ENCODE data around the gene ADAMTS12. TPM values are rescaled to one million over a fixed set of nuclear protein-coding genes. Genes with fewer than 3 reads are reported as not detected.
A peak's percentile ranks its signal among the peaks of the same experiment; 100 is the strongest.

Gene ADAMTS12
- total RNA-seq, 1 experiment from 2014 or later, result 9.1 TPM

DNA sequence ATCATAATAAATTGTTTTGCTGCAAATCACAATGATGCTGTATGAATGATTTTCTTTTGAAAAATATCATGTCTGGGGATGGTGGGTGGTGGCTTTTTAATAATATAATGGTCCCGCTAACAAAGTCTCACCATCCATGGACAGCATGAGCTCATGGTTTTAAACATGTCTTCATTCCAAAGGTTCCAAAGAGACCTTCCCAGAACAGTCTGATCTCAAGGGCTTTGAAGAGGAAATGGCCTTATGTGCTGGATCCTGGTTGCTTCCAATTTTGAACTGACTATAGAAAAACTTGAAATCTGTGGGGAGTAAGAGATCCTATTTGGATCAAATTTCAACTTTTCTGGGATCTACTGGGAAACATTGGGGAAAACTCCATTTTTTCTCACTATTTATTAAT, 121.8 kb downstream of the ADAMTS12 start:
- Histone ChIP-seq H3K36me3 (no peaks in the 10 kb centered on the region), H3K27me3 (replicated peaks) (no peaks in the 10 kb centered on the region), H3K9me3 (replicated peaks) (no peaks in the 10 kb centered on the region), H3K4me3 (no peak overlapping the region), H3K4me1 (replicated peaks) (0 out of 2 replicates have a peak, but pooled peaks cover 3% of the 10 kb centered on the region), H3K27ac (no peak overlapping the region)
- DNase-seq (ENCODE audit: low read depth in 1 of 2, low spot score in 2 of 2), result no peak

DNA sequence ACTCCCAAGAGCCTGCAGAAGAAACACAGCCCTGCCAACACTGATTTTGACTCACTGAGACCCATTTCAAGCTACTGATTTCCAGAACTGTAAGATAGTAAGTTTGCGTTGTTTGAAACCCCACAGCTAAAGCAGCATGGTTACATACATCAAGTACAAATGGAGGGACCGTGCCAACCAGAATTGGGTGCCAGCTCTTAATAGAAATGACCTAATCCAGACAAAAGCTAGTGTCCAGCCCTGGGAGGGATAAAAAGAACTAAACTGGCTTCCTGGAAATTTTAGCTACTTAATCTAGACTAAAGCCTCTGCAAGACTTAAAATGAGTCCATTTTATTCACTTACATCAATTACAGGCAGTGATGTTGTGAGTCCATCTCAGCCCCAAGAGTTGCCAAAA, 122.6 kb downstream of the ADAMTS12 start:
- H3K4me3 ChIP-seq, result no peak overlapping the region
- no peaks in the 10 kb centered on the region for H3K36me3 ChIP-seq
- no peak for DNase-seq (ENCODE audit: low read depth in 1 of 2, low spot score in 2 of 2)

DNA sequence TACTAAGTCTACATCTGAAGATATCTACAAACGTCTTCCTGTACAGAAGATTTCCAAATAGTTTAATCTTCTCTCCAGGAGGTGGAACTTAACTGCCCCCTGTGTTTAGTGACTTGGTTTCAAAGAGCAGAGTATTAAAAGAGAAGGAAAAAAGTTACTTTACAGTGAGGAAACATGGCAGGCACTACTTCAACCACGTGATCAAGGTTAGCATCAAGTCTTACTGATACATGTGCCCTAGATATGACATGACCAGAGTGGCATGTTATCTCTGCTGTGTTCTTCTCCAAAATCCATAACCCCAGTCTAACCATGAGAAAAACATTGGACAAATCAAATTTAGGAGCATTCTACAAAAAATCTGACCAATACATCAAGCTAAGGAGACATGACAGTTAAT, 125.8 kb downstream of the ADAMTS12 start:
- no peaks in the 10 kb centered on the region for H3K27me3 ChIP-seq (replicated peaks)
- H3K27ac ChIP-seq, result no peak overlapping the region
- no peaks in the 10 kb centered on the region for H3K36me3 ChIP-seq
- H3K4me1 ChIP-seq (replicated peaks), result peaks cover 18% of the 10 kb centered on the region
- DNase-seq (ENCODE audit: low read depth in 1 of 2, low spot score in 2 of 2), result no peak
- no peak overlapping the region for H3K4me3 ChIP-seq
- H3K9me3 ChIP-seq (replicated peaks), result no peaks in the 10 kb centered on the region

More for the DNA sequence above, 122.6 kb downstream of the ADAMTS12 start:
- Histone ChIP-seq H3K27me3 (replicated peaks) (no peaks in the 10 kb centered on the region), H3K27ac (no peak overlapping the region), H3K4me1 (replicated peaks) (0 out of 2 replicates have a peak, but pooled peaks cover 3% of the 10 kb centered on the region), H3K9me3 (replicated peaks) (no peaks in the 10 kb centered on the region)

DNA sequence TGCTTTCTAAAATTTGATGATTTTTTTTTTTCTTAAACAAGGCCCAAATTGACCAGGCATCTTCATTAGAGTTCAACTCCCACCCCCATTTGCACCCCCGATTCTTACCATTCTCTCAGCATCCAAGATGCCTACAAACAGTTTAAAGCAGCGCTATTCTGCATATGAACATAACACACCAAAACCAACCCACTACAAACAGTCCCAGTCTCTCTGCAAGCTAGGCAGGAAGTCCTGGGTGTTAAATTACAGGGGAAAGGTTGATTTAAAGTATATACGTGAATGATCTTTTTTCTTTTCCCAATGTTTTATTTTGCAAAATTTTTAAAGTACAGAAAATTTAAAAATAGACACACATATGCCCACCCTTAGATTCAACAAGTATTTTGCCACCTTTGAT, 127.0 kb downstream of the ADAMTS12 start:
- Histone ChIP-seq H3K36me3 (no peaks in the 10 kb centered on the region), H3K27ac (no peak overlapping the region), H3K27me3 (replicated peaks) (no peaks in the 10 kb centered on the region), H3K4me1 (replicated peaks) (peaks cover 22% of the 10 kb centered on the region), H3K4me3 (no peak overlapping the region), H3K9me3 (replicated peaks) (no peaks in the 10 kb centered on the region)
- no peak for DNase-seq (ENCODE audit: low read depth in 1 of 2, low spot score in 2 of 2)

DNA sequence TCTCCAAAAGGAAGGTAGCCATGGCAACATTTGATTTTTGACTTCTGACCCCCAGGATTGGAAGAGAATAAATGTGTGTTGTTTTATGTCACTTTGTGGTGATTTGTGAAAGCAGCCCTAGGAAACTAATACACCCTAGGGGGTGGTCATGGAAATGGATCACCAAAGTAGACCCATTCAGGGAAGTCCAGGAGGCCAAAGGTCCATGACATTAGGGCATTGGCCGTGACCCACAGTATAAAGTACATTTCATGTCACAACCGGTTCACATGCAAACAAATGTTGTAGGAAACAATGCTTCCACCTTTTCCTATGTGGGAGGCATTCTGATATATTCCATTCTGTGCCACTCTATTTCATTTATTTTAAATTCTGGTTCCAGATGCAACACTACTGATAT, 128.4 kb downstream of the ADAMTS12 start:
- Histone ChIP-seq H3K36me3 (no peaks in the 10 kb centered on the region), H3K4me3 (no peak overlapping the region), H3K4me1 (replicated peaks) (peaks cover 22% of the 10 kb centered on the region), H3K9me3 (replicated peaks) (no peaks in the 10 kb centered on the region), H3K27me3 (replicated peaks) (no peaks in the 10 kb centered on the region), H3K27ac (no peak overlapping the region)
- DNase-seq (ENCODE audit: low read depth in 1 of 2, low spot score in 2 of 2), result no peak

DNA sequence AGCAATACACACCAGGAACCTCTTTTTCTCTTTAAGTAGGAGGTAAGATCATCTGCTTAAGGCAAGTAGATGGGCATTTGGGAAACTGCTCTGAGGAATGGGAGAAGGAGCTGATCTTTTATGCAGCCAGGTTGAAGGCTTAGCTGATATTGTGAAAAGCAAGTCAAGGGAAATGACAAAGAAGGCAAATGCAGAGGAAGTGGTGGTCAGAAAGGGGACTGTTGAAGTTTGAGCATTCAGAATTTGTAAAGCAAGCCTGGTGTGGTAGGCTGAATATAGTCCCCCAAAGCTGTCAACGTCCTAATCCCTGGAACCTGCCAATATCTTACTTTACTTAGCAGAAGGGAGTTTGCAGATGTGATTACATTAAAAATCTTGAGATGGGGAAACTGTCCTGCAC, 128.9 kb downstream of the ADAMTS12 start:
- Histone ChIP-seq H3K9me3 (replicated peaks) (no peaks in the 10 kb centered on the region), H3K36me3 (no peaks in the 10 kb centered on the region), H3K4me3 (no peak overlapping the region), H3K4me1 (replicated peaks) (peaks cover 22% of the 10 kb centered on the region), H3K27ac (no peak overlapping the region), H3K27me3 (replicated peaks) (no peaks in the 10 kb centered on the region)
- DNase-seq (ENCODE audit: low read depth in 1 of 2, low spot score in 2 of 2), result no peak

DNA sequence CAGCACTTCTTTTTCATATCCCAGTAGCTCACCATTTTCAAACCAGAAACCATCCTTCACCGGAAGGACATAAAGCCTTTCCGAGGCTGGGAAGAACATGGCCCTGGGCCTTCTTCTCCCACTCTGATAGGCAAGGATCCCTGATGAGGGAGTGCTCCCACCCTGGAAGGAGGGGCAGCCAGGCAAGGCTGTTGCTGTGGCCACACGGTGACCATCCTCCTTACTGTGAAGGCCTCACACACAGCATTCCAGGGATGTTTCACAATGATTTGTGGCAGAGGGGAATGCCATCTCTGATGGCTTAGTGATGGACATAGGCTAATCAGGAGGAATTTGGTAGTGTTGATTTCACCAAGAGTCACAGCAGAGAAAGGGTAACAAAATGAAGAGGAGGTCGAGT, 130.7 kb downstream of the ADAMTS12 start:
- Histone ChIP-seq H3K27ac (peak overlapping the region; percentile 49; the same call in 1 of the 2 replicates), H3K36me3 (no peaks in the 10 kb centered on the region)

DNA sequence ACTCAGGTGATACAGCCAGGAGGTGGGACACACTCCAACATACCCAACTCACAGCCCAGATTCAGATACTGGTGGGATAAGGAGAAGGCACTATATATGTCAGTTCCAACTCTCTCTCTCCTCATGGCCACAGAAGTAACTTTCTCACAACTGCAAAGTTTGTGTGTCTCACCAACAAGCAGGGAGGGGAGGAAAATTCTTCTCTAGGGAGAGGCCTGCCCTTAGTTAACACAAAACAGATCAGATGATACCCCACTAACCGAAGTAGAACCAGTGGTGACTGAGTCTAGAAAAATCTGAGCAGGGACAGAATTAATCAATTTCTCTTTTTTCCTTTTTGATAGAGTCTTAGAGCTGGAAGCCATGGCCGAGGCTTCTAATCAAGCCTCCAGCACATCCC, 133.1 kb downstream of the ADAMTS12 start:
- no peak for DNase-seq (ENCODE audit: low read depth in 1 of 2, low spot score in 2 of 2)
- peaks cover 21% of the 10 kb centered on the region for H3K4me1 ChIP-seq (replicated peaks)
- H3K27me3 ChIP-seq (replicated peaks), result no peaks in the 10 kb centered on the region
- H3K9me3 ChIP-seq (replicated peaks), result no peaks in the 10 kb centered on the region
- no peak overlapping the region for H3K4me3 ChIP-seq
- no peaks in the 10 kb centered on the region for H3K36me3 ChIP-seq
- no peak overlapping the region for H3K27ac ChIP-seq

More for the DNA sequence above, 130.7 kb downstream of the ADAMTS12 start:
- Histone ChIP-seq H3K4me3 (no peak overlapping the region), H3K4me1 (replicated peaks) (peaks cover 22% of the 10 kb centered on the region), H3K27me3 (replicated peaks) (no peaks in the 10 kb centered on the region), H3K9me3 (replicated peaks) (no peaks in the 10 kb centered on the region)
- peak; percentile 46 to 49 for DNase-seq (ENCODE audit: low read depth in 1 of 2, low spot score in 2 of 2)

DNA sequence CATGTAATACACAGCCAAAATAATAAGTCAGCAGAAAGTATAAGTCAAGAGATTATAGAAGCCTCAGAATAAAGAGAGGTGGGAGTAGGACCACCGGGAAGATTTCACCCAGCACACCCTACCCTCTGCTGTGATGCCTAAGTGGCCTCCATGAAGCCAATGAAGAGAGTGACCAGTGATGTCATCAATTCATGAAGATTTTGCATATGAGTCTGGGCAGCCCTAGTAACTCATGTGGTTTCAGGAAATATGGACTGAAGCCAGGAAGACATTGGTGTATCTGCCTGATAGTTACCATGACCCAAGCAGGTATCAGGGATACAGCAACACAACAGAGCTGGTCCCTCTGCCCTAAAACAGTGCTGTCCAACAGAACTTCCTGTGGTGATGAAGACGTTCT, 135.3 kb downstream of the ADAMTS12 start:
- Histone ChIP-seq H3K4me3 (no peak overlapping the region), H3K27ac (no peak overlapping the region), H3K27me3 (replicated peaks) (no peaks in the 10 kb centered on the region), H3K4me1 (replicated peaks) (peaks cover 9% of the 10 kb centered on the region), H3K36me3 (no peaks in the 10 kb centered on the region), H3K9me3 (replicated peaks) (no peaks in the 10 kb centered on the region)
- no peak for DNase-seq (ENCODE audit: low read depth in 1 of 2, low spot score in 2 of 2)

DNA sequence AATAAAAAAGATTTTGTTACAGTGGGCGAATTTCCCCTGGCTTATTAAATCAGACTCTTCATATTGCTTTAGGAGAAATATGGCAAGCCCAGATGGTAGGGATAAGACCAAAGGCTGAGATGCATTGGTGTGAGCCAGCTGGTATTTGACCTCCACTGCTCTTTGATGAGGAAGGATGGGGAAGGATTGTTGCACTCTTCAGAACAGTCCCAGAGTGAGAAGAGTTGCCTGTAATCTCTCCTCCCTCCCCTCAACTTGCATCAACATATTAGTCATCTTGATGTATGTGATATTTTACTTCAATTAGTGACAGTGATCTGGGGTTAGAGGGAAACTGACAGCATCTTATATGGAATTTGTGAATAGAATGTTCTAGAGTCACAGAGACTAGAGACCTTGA, 136.6 kb downstream of the ADAMTS12 start:
- H3K27me3 ChIP-seq (replicated peaks), result no peaks in the 10 kb centered on the region

DNA sequence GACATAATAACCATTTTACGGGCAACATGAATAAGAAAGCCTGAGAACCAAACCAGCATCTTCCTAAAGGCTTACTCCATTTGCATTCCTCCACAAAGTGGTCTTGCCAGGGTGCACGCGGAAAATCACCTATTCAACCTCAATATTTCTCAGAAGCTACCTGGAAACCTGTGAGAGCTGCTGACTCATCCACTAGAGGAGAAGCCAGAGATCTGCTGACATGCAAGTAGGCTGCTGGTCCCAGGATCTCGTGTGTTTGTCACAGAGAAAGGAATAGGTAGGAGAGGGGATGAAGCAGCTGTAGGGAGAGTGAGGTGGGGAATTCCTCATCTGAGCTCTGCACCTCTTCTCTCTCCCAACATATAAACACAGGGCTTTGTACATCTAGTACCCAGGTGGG, 138.1 kb downstream of the ADAMTS12 start:
- no peak overlapping the region for H3K27ac ChIP-seq
- H3K9me3 ChIP-seq (replicated peaks), result no peaks in the 10 kb centered on the region
- no peak for DNase-seq (ENCODE audit: low read depth in 1 of 2, low spot score in 2 of 2)
- H3K36me3 ChIP-seq, result no peaks in the 10 kb centered on the region
- H3K4me3 ChIP-seq, result no peak overlapping the region
- H3K4me1 ChIP-seq (replicated peaks), result no peaks in the 10 kb centered on the region
- no peaks in the 10 kb centered on the region for H3K27me3 ChIP-seq (replicated peaks)

More for the DNA sequence above, 136.6 kb downstream of the ADAMTS12 start:
- Histone ChIP-seq H3K4me1 (replicated peaks) (no peaks in the 10 kb centered on the region), H3K27ac (no peak overlapping the region), H3K9me3 (replicated peaks) (no peaks in the 10 kb centered on the region), H3K4me3 (no peak overlapping the region), H3K36me3 (no peaks in the 10 kb centered on the region)
- no peak for DNase-seq (ENCODE audit: low read depth in 1 of 2, low spot score in 2 of 2)

DNA sequence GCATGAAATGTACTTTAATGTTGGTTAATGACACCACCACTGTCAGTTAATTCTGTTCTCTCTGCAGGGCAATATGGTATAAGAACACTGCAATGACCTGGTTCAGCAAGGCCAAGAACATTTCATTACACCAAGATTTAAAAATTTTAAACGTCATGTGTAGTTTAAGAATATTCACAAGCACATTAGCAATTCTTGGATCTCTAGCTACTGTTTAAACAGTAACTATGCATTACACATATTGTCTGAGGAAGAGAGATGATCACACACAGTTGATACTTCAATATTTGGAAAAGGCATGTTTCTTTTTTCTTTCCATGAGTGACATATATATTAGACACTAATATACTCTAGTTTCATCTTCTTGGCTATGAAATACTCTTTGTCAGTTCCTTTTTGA, 143.0 kb downstream of the ADAMTS12 start:
- DNase-seq (ENCODE audit: low read depth in 1 of 2, low spot score in 2 of 2), result no peak
- no peaks in the 10 kb centered on the region for H3K9me3 ChIP-seq (replicated peaks)
- no peaks in the 10 kb centered on the region for H3K4me1 ChIP-seq (replicated peaks)
- H3K27me3 ChIP-seq (replicated peaks), result no peaks in the 10 kb centered on the region
- H3K36me3 ChIP-seq, result no peaks in the 10 kb centered on the region
- H3K4me3 ChIP-seq, result no peak overlapping the region
- H3K27ac ChIP-seq, result no peak overlapping the region

DNA sequence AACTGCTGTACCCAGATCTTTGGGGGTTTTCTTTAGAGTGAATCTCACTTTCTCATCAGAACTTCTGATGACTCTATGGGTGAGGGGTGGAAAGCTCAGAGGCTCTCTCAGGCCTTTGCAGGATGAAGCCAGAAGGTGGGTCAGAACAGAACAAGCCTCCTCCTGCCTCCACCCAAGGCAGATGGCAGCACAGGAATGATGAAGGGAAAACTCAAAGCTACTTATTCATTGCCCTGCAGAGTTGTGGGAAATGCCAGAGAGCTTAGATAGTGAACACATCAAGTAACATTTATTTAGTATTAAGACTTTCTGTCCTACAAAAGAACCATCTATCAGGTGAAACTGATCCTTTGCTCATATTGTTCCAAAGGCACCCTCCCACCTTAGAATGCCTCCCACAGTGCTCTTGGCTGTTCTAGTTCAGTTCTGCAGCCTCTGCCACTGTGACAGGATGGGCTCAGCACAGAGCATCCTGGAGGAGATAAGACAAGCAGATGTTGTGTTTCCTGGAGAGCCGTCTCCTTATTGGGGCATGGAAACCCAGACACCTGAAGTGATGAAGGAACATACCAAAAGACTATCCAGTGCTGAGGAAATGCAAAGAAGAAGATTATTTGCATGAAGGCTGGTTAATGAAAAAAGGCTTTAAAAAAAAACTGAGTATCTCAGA, 146.6 kb downstream of the ADAMTS12 start:
- Histone ChIP-seq H3K4me1 (replicated peaks) (no peaks in the 10 kb centered on the region), H3K27me3 (replicated peaks) (no peaks in the 10 kb centered on the region), H3K27ac (no peak overlapping the region), H3K36me3 (no peaks in the 10 kb centered on the region), H3K9me3 (replicated peaks) (no peaks in the 10 kb centered on the region), H3K4me3 (no peak overlapping the region)
- DNase-seq (ENCODE audit: low read depth in 1 of 2, low spot score in 2 of 2), result no peak

DNA sequence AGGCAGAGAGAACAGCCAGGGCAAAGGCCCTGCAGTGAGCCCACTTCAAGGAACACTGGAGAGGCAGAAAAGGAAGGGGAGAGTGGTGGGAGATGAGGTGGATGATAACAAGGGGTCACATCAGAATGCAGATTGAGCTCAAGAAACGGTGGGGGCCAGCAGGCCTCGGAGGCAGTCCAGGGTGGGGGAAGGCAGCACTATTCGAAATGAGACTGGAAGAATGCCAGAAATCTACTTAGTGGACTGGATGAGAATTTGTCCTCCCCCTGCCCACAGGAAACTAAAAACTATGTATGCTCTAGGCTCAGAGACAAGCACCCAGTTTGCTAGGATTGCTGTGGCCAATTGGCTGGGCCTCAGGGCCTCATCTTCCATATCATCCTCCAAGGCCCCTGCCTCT, 148.7 kb downstream of the ADAMTS12 start:
- Histone ChIP-seq H3K36me3 (no peaks in the 10 kb centered on the region), H3K9me3 (replicated peaks) (no peaks in the 10 kb centered on the region), H3K27ac (no peak overlapping the region), H3K4me3 (no peak overlapping the region), H3K4me1 (replicated peaks) (no peaks in the 10 kb centered on the region), H3K27me3 (replicated peaks) (no peaks in the 10 kb centered on the region)
- no peak for DNase-seq (ENCODE audit: low read depth in 1 of 2, low spot score in 2 of 2)

DNA sequence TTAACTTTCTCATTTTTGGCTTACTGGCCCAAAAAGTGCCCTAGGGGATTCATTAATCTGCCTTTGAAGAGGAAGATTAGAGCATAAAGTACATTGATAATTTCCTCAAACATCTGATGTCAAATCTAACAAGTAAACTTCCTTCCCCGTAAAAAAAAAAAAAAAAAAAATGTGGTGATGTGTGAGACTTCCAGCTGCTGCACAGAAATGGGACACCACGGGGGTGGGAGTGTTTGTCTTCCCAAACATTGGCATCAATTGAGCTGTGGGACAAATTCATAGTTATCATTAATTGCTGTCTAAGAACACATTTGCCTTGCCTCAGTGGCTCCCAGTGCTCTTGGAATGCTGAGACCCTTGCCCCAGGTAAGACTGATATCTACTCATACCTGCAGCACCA, 149.6 kb downstream of the ADAMTS12 start:
- no peak overlapping the region for H3K27ac ChIP-seq
- no peaks in the 10 kb centered on the region for H3K9me3 ChIP-seq (replicated peaks)
- DNase-seq (ENCODE audit: low read depth in 1 of 2, low spot score in 2 of 2), result no peak
- H3K4me3 ChIP-seq, result no peak overlapping the region
- no peaks in the 10 kb centered on the region for H3K36me3 ChIP-seq
- no peaks in the 10 kb centered on the region for H3K27me3 ChIP-seq (replicated peaks)
- peaks cover 3% of the 10 kb centered on the region for H3K4me1 ChIP-seq (replicated peaks)
